Measurements from ENCODE around the gene CEL.
"Not testable (repeated sequence)": the region's sequence is repeated elsewhere in the genome, so short reads cannot be mapped to it uniquely, and the experiment has no call there.

The CEL gene

GRCh38 chr9:133075925-133076630 lies 14.3 kb downstream of the CEL start:
- Histone ChIP-seq H3K9ac (ENCODE audit: low read length) (no peak overlapping the region), H2BK120ac (ENCODE audit: low read depth, low read length) (no peak overlapping the region), H3K36me3 (ENCODE audit: control insufficient read depth, insufficient read depth, low read length) (no peaks in the 10 kb centered on the region), H2AK5ac (ENCODE audit: low read length) (no peak overlapping the region), H3K18ac (ENCODE audit: low read length) (no peak overlapping the region), H2BK15ac (replicated peaks; ENCODE audit: low read depth) (no peak overlapping the region), H3K79me1 (ENCODE audit: low read length) (no peaks in the 10 kb centered on the region), H3K4me1 (ENCODE audit: control insufficient read depth, low read depth, low read length) (no peaks in the 10 kb centered on the region), H3K56ac (ENCODE audit: low read length) (no peak overlapping the region), H3K4me2 (ENCODE audit: low read length) (no peak overlapping the region), H4K8ac (ENCODE audit: low read depth, low read length) (no peak overlapping the region), H3K79me2 (ENCODE audit: control insufficient read depth, insufficient read depth, low read length) (no peaks in the 10 kb centered on the region), H2BK5ac (ENCODE audit: low read length) (no peak overlapping the region), H3K23ac (ENCODE audit: low read length) (no peak overlapping the region), H3K27ac (ENCODE audit: low read depth, low read length) (no peak overlapping the region), H3K27me3 (ENCODE audit: insufficient read depth, low read length, poor library complexity) (no peaks in the 10 kb centered on the region), H4K5ac (ENCODE audit: low read length) (no peak overlapping the region), H3K4ac (ENCODE audit: low read depth, low read length) (no peak overlapping the region), H3K4me3 (ENCODE audit: low read length) (no peak overlapping the region)
- WGBS (ENCODE audit: extremely low coverage, insufficient coverage, low lambda C conversion rate) = no CpG with 5 or more reads among the region's 4 CpGs
- peak; percentile 25 for DNase-seq

DNA sequence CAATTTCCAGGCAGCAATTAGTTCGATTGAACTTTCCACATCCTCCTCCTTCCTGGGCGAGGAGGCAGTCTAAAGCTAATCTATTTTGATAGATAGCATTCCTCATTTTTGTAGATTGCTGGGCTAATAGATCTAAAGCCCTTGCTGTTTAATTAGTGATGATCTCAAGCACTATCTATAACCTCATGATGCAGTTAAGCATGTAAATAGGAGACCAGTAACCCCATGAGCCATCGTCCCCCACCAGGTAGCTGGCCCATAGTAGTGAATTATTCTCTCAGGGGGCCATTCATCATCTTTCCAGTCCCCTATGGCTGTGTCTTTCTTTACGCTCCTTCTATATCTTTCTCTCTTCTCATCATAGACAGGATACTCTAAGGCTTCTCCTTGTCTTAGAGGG lies 14.9 kb downstream of the CEL start:
- Histone ChIP-seq H3K4me1 (ENCODE audit: control insufficient read depth, low read depth, low read length) (no peaks in the 10 kb centered on the region), H3K36me3 (ENCODE audit: control insufficient read depth, insufficient read depth, low read length) (no peaks in the 10 kb centered on the region), H3K27me3 (ENCODE audit: insufficient read depth, low read length, poor library complexity) (no peaks in the 10 kb centered on the region), H3K4ac (ENCODE audit: low read depth, low read length) (no peak overlapping the region), H3K56ac (ENCODE audit: low read length) (no peak overlapping the region), H3K18ac (ENCODE audit: low read length) (no peak overlapping the region), H3K79me1 (ENCODE audit: low read length) (no peaks in the 10 kb centered on the region), H3K4me3 (ENCODE audit: low read length) (no peak overlapping the region), H4K8ac (ENCODE audit: low read depth, low read length) (no peak overlapping the region), H2BK120ac (ENCODE audit: low read depth, low read length) (no peak overlapping the region), H3K27ac (ENCODE audit: low read depth, low read length) (no peak overlapping the region), H3K23ac (ENCODE audit: low read length) (no peak overlapping the region), H2AK5ac (ENCODE audit: low read length) (no peak overlapping the region), H3K9ac (ENCODE audit: low read length) (no peak overlapping the region), H4K5ac (ENCODE audit: low read length) (no peak overlapping the region), H3K79me2 (ENCODE audit: control insufficient read depth, insufficient read depth, low read length) (no peaks in the 10 kb centered on the region), H3K4me2 (ENCODE audit: low read length) (no peak overlapping the region), H2BK15ac (replicated peaks; ENCODE audit: low read depth) (no peak overlapping the region), H2BK5ac (ENCODE audit: low read length) (no peak overlapping the region)
- WGBS (ENCODE audit: extremely low coverage, insufficient coverage, low lambda C conversion rate) = no CpG with 5 or more reads among the region's 4 CpGs
- DNase-seq = no peak

DNA sequence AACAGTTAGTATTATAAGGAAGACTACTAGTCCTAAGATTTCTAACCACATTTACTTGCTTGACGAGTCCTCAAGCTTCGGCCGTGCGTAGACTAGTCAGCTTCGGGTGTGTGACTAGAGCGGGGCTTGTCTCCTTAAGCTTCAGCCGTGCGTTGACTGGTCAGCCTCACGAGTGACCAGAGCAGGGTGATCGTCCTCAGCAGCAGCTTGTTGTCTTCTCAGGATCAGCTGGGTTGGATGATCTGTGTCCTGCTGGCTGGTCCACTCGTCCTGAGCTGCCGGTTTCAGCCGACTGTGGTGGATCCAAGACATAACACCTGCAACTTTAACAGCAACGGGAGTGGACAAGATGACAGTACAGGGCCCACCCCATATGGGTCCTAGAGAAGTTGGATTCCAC lies 16.7 kb downstream of the CEL start:
- Histone ChIP-seq H3K79me2 (ENCODE audit: control insufficient read depth, insufficient read depth, low read length) (no peaks in the 10 kb centered on the region), H4K5ac (ENCODE audit: low read length) (no peak overlapping the region), H2AK5ac (ENCODE audit: low read length) (no peak overlapping the region), H3K79me1 (ENCODE audit: low read length) (no peaks in the 10 kb centered on the region), H3K4me2 (ENCODE audit: low read length) (no peak overlapping the region), H2BK120ac (ENCODE audit: low read depth, low read length) (no peak overlapping the region), H3K27me3 (ENCODE audit: insufficient read depth, low read length, poor library complexity) (no peaks in the 10 kb centered on the region), H4K8ac (ENCODE audit: low read depth, low read length) (no peak overlapping the region), H3K27ac (ENCODE audit: low read depth, low read length) (no peak overlapping the region), H3K4me3 (ENCODE audit: low read length) (no peak overlapping the region), H3K18ac (ENCODE audit: low read length) (no peak overlapping the region), H3K4ac (ENCODE audit: low read depth, low read length) (no peak overlapping the region), H3K56ac (ENCODE audit: low read length) (no peak overlapping the region), H2BK5ac (ENCODE audit: low read length) (no peak overlapping the region), H3K9ac (ENCODE audit: low read length) (no peak overlapping the region), H3K36me3 (ENCODE audit: control insufficient read depth, insufficient read depth, low read length) (no peaks in the 10 kb centered on the region), H2BK15ac (replicated peaks; ENCODE audit: low read depth) (no peak overlapping the region), H3K23ac (ENCODE audit: low read length) (no peak overlapping the region), H3K4me1 (ENCODE audit: control insufficient read depth, low read depth, low read length) (no peaks in the 10 kb centered on the region)
- WGBS (ENCODE audit: extremely low coverage, insufficient coverage, low lambda C conversion rate) = no CpG with 5 or more reads among the region's 14 CpGs
- DNase-seq = no peak

DNA sequence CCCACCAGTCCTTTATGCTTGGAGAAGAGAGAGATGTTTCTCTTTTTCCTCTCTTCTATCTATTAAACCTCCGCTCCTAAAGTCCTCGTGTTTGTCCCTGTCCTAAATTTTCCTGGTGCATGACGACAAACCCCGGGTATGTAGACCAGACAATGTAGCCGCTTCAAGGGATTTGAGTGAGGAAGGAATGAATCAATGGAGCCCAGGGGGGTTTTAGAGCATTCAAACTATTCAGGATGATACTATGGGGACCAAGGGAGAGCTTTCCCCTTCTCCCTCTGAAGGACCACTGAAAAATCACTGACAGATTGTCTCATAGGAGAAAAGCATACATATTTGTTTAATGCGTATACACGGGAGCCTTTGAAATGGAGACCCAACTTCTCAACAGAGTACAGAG lies 18.4 kb downstream of the CEL start:
- Histone ChIP-seq H4K5ac (ENCODE audit: low read length) (no peak overlapping the region), H3K4me1 (ENCODE audit: control insufficient read depth, low read depth, low read length) (no peaks in the 10 kb centered on the region), H3K27ac (ENCODE audit: low read depth, low read length) (no peak overlapping the region), H4K8ac (ENCODE audit: low read depth, low read length) (no peak overlapping the region), H2BK15ac (replicated peaks; ENCODE audit: low read depth) (no peak overlapping the region), H2BK5ac (ENCODE audit: low read length) (no peak overlapping the region), H3K79me2 (ENCODE audit: control insufficient read depth, insufficient read depth, low read length) (no peaks in the 10 kb centered on the region), H3K4me3 (ENCODE audit: low read length) (no peak overlapping the region), H3K56ac (ENCODE audit: low read length) (no peak overlapping the region), H3K4ac (ENCODE audit: low read depth, low read length) (no peak overlapping the region), H2AK5ac (ENCODE audit: low read length) (no peak overlapping the region), H2BK120ac (ENCODE audit: low read depth, low read length) (no peak overlapping the region), H3K27me3 (ENCODE audit: insufficient read depth, low read length, poor library complexity) (no peaks in the 10 kb centered on the region), H3K18ac (ENCODE audit: low read length) (no peak overlapping the region), H3K23ac (ENCODE audit: low read length) (no peak overlapping the region), H3K4me2 (ENCODE audit: low read length) (no peak overlapping the region), H3K9ac (ENCODE audit: low read length) (no peak overlapping the region), H3K79me1 (ENCODE audit: low read length) (no peaks in the 10 kb centered on the region), H3K36me3 (ENCODE audit: control insufficient read depth, insufficient read depth, low read length) (no peaks in the 10 kb centered on the region)
- no CpG with 5 or more reads among the region's 7 CpGs for WGBS (ENCODE audit: extremely low coverage, insufficient coverage, low lambda C conversion rate)
- no peak for DNase-seq

DNA sequence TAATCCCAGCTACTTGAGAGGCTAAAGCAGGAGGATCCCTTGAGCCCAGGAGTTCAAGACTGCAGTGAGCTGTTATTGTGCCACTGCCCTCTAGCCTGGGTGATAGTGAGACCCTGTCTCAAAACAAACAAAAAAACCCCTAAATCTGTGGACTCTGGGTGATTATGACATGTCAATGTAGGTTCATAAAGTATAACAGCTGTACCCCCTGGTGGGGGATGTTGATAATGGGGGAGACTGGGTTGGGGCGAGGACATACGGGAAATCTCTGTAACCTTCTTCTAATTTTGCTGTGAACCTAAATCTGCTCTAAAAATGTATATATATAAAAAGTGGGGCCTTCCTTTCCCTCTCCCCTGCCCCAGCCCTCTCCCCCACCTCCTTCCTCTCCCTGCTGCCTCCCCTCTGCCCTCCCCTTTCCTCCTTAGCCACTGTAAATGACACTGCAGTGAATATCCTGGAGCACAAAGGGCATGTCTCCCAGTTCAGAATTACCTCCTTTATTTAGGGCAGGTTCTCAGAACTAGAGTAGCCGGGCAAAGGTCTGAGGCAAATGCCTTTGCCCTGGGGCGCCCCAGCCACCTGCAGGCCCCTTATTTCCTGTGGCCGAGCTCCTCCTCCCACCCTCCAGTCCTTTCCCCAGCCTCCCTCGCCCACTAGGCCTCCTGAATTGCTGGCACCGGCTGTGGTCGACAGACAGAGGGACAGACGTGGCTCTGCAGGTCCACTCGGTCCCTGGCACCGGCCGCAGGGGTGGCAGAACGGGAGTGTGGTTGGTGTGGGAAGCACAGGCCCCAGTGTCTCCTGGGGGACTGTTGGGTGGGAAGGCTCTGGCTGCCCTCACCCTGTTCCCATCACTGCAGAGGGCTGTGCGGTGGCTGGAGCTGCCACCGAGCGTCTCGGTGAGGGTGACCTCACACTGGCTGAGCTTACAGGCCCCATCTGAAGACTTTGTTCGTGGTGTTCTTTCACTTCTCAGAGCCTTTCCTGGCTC lies 19.3 kb downstream of the CEL start:
- not testable (repeated sequence) for H3K36me3 ChIP-seq (ENCODE audit: control insufficient read depth, insufficient read depth, low read length); H4K8ac ChIP-seq (ENCODE audit: low read depth, low read length); H3K9ac ChIP-seq (ENCODE audit: low read length); H3K4me3 ChIP-seq (ENCODE audit: low read length); H3K4ac ChIP-seq (ENCODE audit: low read depth, low read length); H4K5ac ChIP-seq (ENCODE audit: low read length); H3K27ac ChIP-seq (ENCODE audit: low read depth, low read length); DNase-seq; H3K27me3 ChIP-seq (ENCODE audit: insufficient read depth, low read length, poor library complexity); H3K79me2 ChIP-seq (ENCODE audit: control insufficient read depth, insufficient read depth, low read length); H2BK120ac ChIP-seq (ENCODE audit: low read depth, low read length); H2AK5ac ChIP-seq (ENCODE audit: low read length); H3K4me2 ChIP-seq (ENCODE audit: low read length); H3K23ac ChIP-seq (ENCODE audit: low read length); H3K79me1 ChIP-seq (ENCODE audit: low read length); H3K56ac ChIP-seq (ENCODE audit: low read length); H3K4me1 ChIP-seq (ENCODE audit: control insufficient read depth, low read depth, low read length); H2BK5ac ChIP-seq (ENCODE audit: low read length); H2BK15ac ChIP-seq (replicated peaks; ENCODE audit: low read depth); H3K18ac ChIP-seq (ENCODE audit: low read length)
- no CpG with 5 or more reads among the region's 18 CpGs for WGBS (ENCODE audit: extremely low coverage, insufficient coverage, low lambda C conversion rate)
